Stimulated activated naive CD8-positive, alpha-beta T cell treated with anti-CD3 and anti-CD28 coated beads, Interleukin-15, amount 100 ng/mL, for 72 hours (primary cell): ENCODE data around the gene ZNF791.
"Not testable (repeated sequence)": the region's sequence is repeated elsewhere in the genome, so short reads cannot be mapped to it uniquely, and the experiment has no call there.

Experiments used
- ATAC-seq: fragments of 150-1000 bp; cut with Tn5 transposase; 2 replicates; pipeline ENCODE4 v1.10.0; 2021; ENCODE audit warnings: mild to moderate bottlenecking, moderate library complexity
- DNase-seq, 2 donors: peaks; one replicate each; pipeline ENCODE4 v3.0.0; 2021 to 2022
- H3K27ac Mint-ChIP-seq, 2 donors: one replicate each; pipeline ENCODE4 v1.8.0; 2022; ENCODE audit warnings: mild to moderate bottlenecking in 2 of 2, mixed read lengths in 2 of 2, moderate library complexity in 2 of 2
- H3K27me3 Mint-ChIP-seq: one replicate; pipeline ENCODE4 v1.8.0; 2022; ENCODE audit warnings: mixed read lengths
- H3K4me1 Mint-ChIP-seq: one replicate; pipeline ENCODE4 v1.8.0; 2022; ENCODE audit warnings: mild to moderate bottlenecking, mixed read lengths
- H3K4me3 Mint-ChIP-seq, 2 donors: one replicate each; pipeline ENCODE4 v1.8.0; 2022; ENCODE audit warnings: mild to moderate bottlenecking in 2 of 2, mixed read lengths in 2 of 2, moderate library complexity in 1 of 2
- H3K9me3 Mint-ChIP-seq, 2 donors: one replicate each; pipeline ENCODE4 v1.8.0; 2022; ENCODE audit warnings: mixed read lengths in 2 of 2

ZNF791 gene

GRCh38 chr19:12610540-12611360, at the start of gene ZNF791, which contains the start of gene ZNF490:
TSS of gene ZNF791 (plus strand) at chr19:12610920. CDS start at chr19:12611080, 160 bp downstream.
TSS of gene ZNF490 (minus strand) at chr19:12610813. CDS start at chr19:12610680, 133 bp downstream.
- peaks cover 35% of the 10 kb centered on the region for H3K4me1 Mint-ChIP-seq
- H3K4me3 Mint-ChIP-seq, result peak within 1 kb of the TSS; percentile 99 to 100
- H3K9me3 Mint-ChIP-seq, result no peaks in the 10 kb centered on the region
- DNase-seq (peak; percentile 95 to 97), ATAC-seq (peak; percentile 95)
- peak within 1 kb of the TSS; percentile 98 for H3K27ac Mint-ChIP-seq
- no peaks in the 10 kb centered on the region for H3K27me3 Mint-ChIP-seq

- peak overlapping the region in 1 of 2 donors; percentile 37 for H3K4me3 Mint-ChIP-seq
- H3K9me3 Mint-ChIP-seq, result no peaks in the 10 kb centered on the region
- DNase-seq (peak; percentile 90), ATAC-seq (peak; percentile 90)
- H3K27me3 Mint-ChIP-seq, result no peaks in the 10 kb centered on the region
- peaks cover 7% of the 10 kb centered on the region for H3K4me1 Mint-ChIP-seq
- no peak overlapping the region for H3K27ac Mint-ChIP-seq
These were observed 46.6 kb upstream of the ZNF791 start for GRCh38 chr19:12564016-12564664.

DNA sequence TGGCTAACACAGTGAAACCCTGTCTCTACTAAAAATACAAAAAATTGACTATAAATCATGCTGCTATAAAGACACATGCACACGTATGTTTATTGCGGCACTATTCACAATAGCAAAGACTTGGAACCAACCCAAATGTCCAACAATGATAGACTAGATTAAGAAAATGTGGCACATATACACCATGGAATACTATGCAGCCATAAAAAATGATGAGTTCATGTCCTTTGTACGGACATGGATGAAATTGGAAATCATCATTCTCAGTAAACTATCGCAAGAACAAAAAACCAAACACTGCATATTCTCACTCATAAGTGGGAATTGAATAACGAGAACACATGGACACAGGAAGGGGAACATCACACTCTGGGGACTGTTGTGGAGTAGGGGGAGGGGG, 44.3 kb upstream of the ZNF791 start:
- H3K27ac Mint-ChIP-seq, H3K4me1 Mint-ChIP-seq, DNase-seq, H3K4me3 Mint-ChIP-seq, H3K9me3 Mint-ChIP-seq, H3K27me3 Mint-ChIP-seq, ATAC-seq: not testable (repeated sequence)

- no peak overlapping the region for H3K4me3 Mint-ChIP-seq
- H3K4me1 Mint-ChIP-seq, result peaks cover 7% of the 10 kb centered on the region
- DNase-seq, result no peak
- H3K27me3 Mint-ChIP-seq, result no peaks in the 10 kb centered on the region
- no peak for ATAC-seq
- no peaks in the 10 kb centered on the region for H3K9me3 Mint-ChIP-seq
- no peak overlapping the region for H3K27ac Mint-ChIP-seq
These were observed 42.8 kb upstream of the ZNF791 start for GRCh38 chr19:12567951-12568350.

DNA sequence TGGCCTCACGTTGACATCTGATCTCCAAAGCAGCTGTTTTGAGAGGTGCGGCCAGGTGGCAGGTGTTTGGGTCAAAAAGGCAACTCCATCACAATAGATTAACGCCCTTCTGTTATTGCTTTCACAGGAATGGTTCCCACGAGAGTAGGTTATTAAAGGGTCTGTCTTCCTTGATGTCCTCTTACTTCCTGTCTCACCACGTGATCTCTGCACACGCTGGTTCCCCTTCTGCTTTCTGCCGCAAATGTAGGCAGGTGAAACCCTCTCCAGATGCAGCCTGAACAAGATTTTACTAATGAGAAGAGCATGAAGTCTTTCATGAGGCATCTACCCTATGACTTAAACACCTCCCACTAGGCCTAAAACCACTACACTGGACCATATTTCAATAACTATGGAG, 36.7 kb upstream of the ZNF791 start:
- H3K27ac Mint-ChIP-seq, result peak overlapping the region in 1 of 2 donors; percentile 86
- no peaks in the 10 kb centered on the region for H3K27me3 Mint-ChIP-seq
- peak; percentile 46 for ATAC-seq
- peak overlapping the region in 1 of 2 donors; percentile 5 for H3K4me3 Mint-ChIP-seq
- peaks cover 0 to 7% of the 10 kb centered on the region in 2 donors for H3K9me3 Mint-ChIP-seq
- no peak for DNase-seq
- peaks cover 15% of the 10 kb centered on the region for H3K4me1 Mint-ChIP-seq

GRCh38 chr19:12578641-12579040, 32.1 kb upstream of the ZNF791 start:
- H3K4me3 Mint-ChIP-seq, result no peak overlapping the region
- peaks cover 20 to 26% of the 10 kb centered on the region in 2 donors for H3K9me3 Mint-ChIP-seq
- no peaks in the 10 kb centered on the region for H3K27me3 Mint-ChIP-seq
- DNase-seq, result no peak
- H3K27ac Mint-ChIP-seq, result no peak overlapping the region
- peaks cover 15% of the 10 kb centered on the region for H3K4me1 Mint-ChIP-seq
- no peak for ATAC-seq

- H3K4me3 Mint-ChIP-seq, result no peak overlapping the region
- H3K9me3 Mint-ChIP-seq, result peaks cover 22 to 29% of the 10 kb centered on the region in 2 donors
- H3K27me3 Mint-ChIP-seq, result no peaks in the 10 kb centered on the region
- DNase-seq, result no peak
- no peak for ATAC-seq
- H3K4me1 Mint-ChIP-seq, result peaks cover under 1% of the 10 kb centered on the region
- H3K27ac Mint-ChIP-seq, result no peak overlapping the region
These were observed 30.5 kb upstream of the ZNF791 start for GRCh38 chr19:12580180-12580694.

DNA sequence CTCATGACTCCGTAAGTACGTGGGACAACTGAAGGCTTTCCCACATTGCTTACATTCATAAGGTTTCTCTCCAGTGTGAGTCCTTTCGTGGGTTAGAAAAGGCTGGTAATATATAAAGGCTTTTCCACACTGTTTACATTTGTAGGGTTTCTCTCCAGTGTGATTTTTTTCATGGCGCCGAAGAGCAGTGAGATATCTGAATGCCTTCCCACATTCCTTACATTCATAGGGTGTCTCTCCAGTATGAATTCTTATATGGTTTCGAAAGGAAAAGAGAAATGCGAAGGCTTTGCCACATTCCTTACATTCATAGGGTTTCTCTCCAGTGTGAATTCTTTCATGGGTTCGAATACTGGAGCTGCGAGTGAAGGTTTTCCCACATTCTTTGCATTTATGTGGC, 29.6 kb upstream of the ZNF791 start:
- H3K9me3 Mint-ChIP-seq, result peaks cover 22 to 29% of the 10 kb centered on the region in 2 donors
- no peak overlapping the region for H3K27ac Mint-ChIP-seq
- DNase-seq, result no peak
- H3K4me1 Mint-ChIP-seq, result no peaks in the 10 kb centered on the region
- no peaks in the 10 kb centered on the region for H3K27me3 Mint-ChIP-seq
- ATAC-seq, result no peak
- no peak overlapping the region for H3K4me3 Mint-ChIP-seq

DNA sequence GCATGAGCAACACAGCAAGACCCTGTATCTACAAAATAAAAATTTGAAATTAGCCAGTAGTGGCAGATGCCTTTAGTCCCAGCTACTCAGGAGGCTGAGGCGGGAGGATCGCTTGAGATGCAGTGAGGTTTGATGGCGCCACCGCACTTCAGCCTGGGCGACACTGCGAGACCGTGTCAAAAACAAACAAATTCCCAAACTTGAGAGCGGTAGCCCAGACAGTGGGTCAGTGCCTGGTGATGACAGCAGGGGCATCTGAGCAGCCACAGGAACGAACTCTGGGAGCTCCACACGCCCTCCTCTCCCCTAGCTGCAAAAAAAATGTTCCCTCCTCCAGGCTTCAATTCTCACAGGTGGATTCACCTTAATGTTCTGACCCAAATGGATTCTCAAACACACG, 14.2 kb upstream of the ZNF791 start:
- DNase-seq, result no peak
- Mint-ChIP-seq H3K27me3 (no peaks in the 10 kb centered on the region), H3K4me1 (no peaks in the 10 kb centered on the region), H3K4me3 (no peak overlapping the region), H3K27ac (no peak overlapping the region), H3K9me3 (no peaks in the 10 kb centered on the region)
- no peak for ATAC-seq

- Mint-ChIP-seq H3K27ac (no peak overlapping the region), H3K9me3 (no peaks in the 10 kb centered on the region), H3K4me3 (no peak overlapping the region), H3K4me1 (no peaks in the 10 kb centered on the region), H3K27me3 (no peaks in the 10 kb centered on the region)
- ATAC-seq (no peak), DNase-seq (peak in 1 of 2 donors; percentile 5)
These were observed 13.7 kb upstream of the ZNF791 start for GRCh38 chr19:12596927-12597548.

- Mint-ChIP-seq H3K4me1 (no peaks in the 10 kb centered on the region), H3K4me3 (no peak overlapping the region), H3K27me3 (no peaks in the 10 kb centered on the region), H3K27ac (no peak overlapping the region), H3K9me3 (no peaks in the 10 kb centered on the region)
- DNase-seq (peak in 1 of 2 donors; percentile 4), ATAC-seq (no peak)
These were observed 13.1 kb upstream of the ZNF791 start for GRCh38 chr19:12597594-12597993.

- H3K27ac Mint-ChIP-seq, result peak overlapping the region in 1 of 2 donors; percentile 12
- peak; percentile 100 for ATAC-seq
- peak; percentile 27 to 74 for DNase-seq
- no peak overlapping the region for H3K4me3 Mint-ChIP-seq
- H3K9me3 Mint-ChIP-seq, result no peaks in the 10 kb centered on the region
- no peaks in the 10 kb centered on the region for H3K27me3 Mint-ChIP-seq
- peaks cover 14% of the 10 kb centered on the region for H3K4me1 Mint-ChIP-seq
These were observed 7.0 kb upstream of the ZNF791 start for GRCh38 chr19:12603714-12604113.

- peaks cover 25% of the 10 kb centered on the region for H3K4me1 Mint-ChIP-seq
- ATAC-seq (no peak), DNase-seq (no peak)
- H3K9me3 Mint-ChIP-seq, result no peaks in the 10 kb centered on the region
- H3K27me3 Mint-ChIP-seq, result no peaks in the 10 kb centered on the region
- H3K27ac Mint-ChIP-seq, result no peak overlapping the region
- no peak overlapping the region for H3K4me3 Mint-ChIP-seq
These were observed 3.9 kb upstream of the ZNF791 start for GRCh38 chr19:12606796-12607195.

DNA sequence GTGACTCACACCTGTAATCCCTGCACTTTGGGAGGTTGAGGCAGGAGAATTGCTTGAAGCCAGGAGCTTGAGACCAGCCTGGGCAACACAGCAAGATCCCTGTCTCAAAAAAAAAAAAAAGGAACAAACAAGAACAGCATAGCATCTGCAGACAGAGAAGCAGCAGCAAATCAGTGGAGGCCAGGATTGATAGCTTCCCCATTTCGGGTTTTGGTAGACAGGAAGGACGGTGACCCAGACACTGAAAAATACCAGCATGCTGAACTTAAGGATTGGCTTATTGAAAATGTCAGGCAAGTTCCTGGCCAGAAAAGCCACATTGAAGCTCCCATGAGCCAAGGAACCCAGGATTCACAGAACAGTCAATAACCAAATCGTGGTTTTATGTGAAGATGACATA, 3.1 kb upstream of the ZNF791 start:
- no peak overlapping the region for H3K27ac Mint-ChIP-seq
- H3K9me3 Mint-ChIP-seq, result no peaks in the 10 kb centered on the region
- DNase-seq (no peak), ATAC-seq (no peak)
- H3K27me3 Mint-ChIP-seq, result no peaks in the 10 kb centered on the region
- peaks cover 27% of the 10 kb centered on the region for H3K4me1 Mint-ChIP-seq
- H3K4me3 Mint-ChIP-seq, result no peak overlapping the region

DNA sequence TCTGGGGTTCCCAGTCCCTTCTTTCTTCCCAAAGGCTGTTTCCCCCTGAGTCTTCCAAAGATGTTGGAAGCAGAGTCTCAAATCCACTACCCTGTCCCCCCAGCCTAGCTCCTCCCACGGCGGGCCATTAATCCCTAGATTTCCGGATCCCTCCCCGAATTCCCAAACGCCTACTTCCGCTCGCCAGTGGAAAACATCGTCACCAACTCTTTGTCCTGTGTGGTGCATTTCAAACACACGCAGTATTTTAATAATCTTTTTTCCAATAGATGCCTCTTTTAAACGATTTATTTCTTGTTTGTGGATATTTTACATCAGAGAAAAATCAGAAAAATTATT, 610 bp downstream of the ZNF791 start:
- DNase-seq, result no peak
- H3K9me3 Mint-ChIP-seq, result no peaks in the 10 kb centered on the region
- ATAC-seq, result no peak
- peak overlapping the region; percentile 97 to 98 for H3K27ac Mint-ChIP-seq
- no peaks in the 10 kb centered on the region for H3K27me3 Mint-ChIP-seq
- peaks cover 40% of the 10 kb centered on the region for H3K4me1 Mint-ChIP-seq
- H3K4me3 Mint-ChIP-seq, result peak overlapping the region; percentile 99 to 100

- no peaks in the 10 kb centered on the region for H3K9me3 Mint-ChIP-seq
- no peak overlapping the region for H3K4me3 Mint-ChIP-seq
- H3K27me3 Mint-ChIP-seq, result no peaks in the 10 kb centered on the region
- peak overlapping the region in 1 of 2 donors; percentile 48 for H3K27ac Mint-ChIP-seq
- H3K4me1 Mint-ChIP-seq, result peaks cover 43% of the 10 kb centered on the region
- no peak for DNase-seq
- no peak for ATAC-seq
These were observed 6.9 kb downstream of the ZNF791 start for GRCh38 chr19:12617646-12618045.
